ENCODE data around the gene DMC1. TPM values are rescaled to one million over a fixed set of nuclear protein-coding genes. Genes with fewer than 3 reads are reported as not detected.

The DMC1 gene
- total RNA-seq, 4 donors from 2014 or later: 0.18 TPM; not detected in 3

GRCh38 chr22:38614332-38615063, 44.5 kb upstream of the DMC1 start:
- in situ Hi-C loops (cut with MboI; ENCODE audit: low sequenced_read_pairs in 4 of 4): no loop called here
- H3K27ac ChIP-seq: peak overlapping the region in 3 of 4 donors; percentile 37 to 55 (median 45)
- intact Hi-C loops (cut with DNase I; ENCODE audit: low total_unique reads): no loop called here
- peaks cover 10 to 11% of the 10 kb centered on the region in 2 donors for H3K4me1 ChIP-seq
- no peak for DNase-seq
- H3K27me3 ChIP-seq: no peaks in the 10 kb centered on the region
- no peak overlapping the region for H3K4me3 ChIP-seq
- ATAC-seq: peak; percentile 64 to 65
- H3K36me3 ChIP-seq: no peaks in the 10 kb centered on the region
- no peak for TF ChIP-seq CTCF (IDR thresholded peaks at IDR 0.05 in 4 of 5, conservative IDR thresholded peaks at IDR 0.05 in 1 of 5)
- TF ChIP-seq POLR2A (IDR thresholded peaks at IDR 0.05): no peak
- no peaks in the 10 kb centered on the region for H3K9me3 ChIP-seq

GRCh38 chr22:38613588-38613987, 43.6 kb upstream of the DMC1 start:
- no peak overlapping the region for H3K4me3 ChIP-seq

GRCh38 chr22:38612217-38613006, 42.4 kb upstream of the DMC1 start:
- in situ Hi-C loops (cut with MboI; ENCODE audit: low sequenced_read_pairs in 4 of 4) (no loop called here), intact Hi-C loops (cut with DNase I; ENCODE audit: low total_unique reads) (no loop called here)
- peak in 1 of 2 donors; percentile 14 for DNase-seq

More at GRCh38 chr22:38613588-38613987, 43.6 kb upstream of the DMC1 start:
- intact Hi-C loops (cut with DNase I; ENCODE audit: low total_unique reads) (no loop called here), in situ Hi-C loops (cut with MboI; ENCODE audit: low sequenced_read_pairs in 4 of 4) (no loop called here)
- TF ChIP-seq POLR2A (IDR thresholded peaks at IDR 0.05) (no peak), CTCF (IDR thresholded peaks at IDR 0.05 in 4 of 5, conservative IDR thresholded peaks at IDR 0.05 in 1 of 5) (no peak)
- DNase-seq (no peak), ATAC-seq (no peak)
- H3K27me3 ChIP-seq: no peaks in the 10 kb centered on the region
- H3K36me3 ChIP-seq: no peaks in the 10 kb centered on the region
- H3K9me3 ChIP-seq: no peaks in the 10 kb centered on the region
- H3K27ac ChIP-seq: peak overlapping the region in 1 of 4 donors; percentile 41
- H3K4me1 ChIP-seq: peaks cover 10 to 11% of the 10 kb centered on the region in 2 donors

GRCh38 chr22:38611559-38611958, 41.6 kb upstream of the DMC1 start:
- no peak for DNase-seq

More at GRCh38 chr22:38612217-38613006, 42.4 kb upstream of the DMC1 start:
- Histone ChIP-seq H3K27ac (no peak overlapping the region), H3K9me3 (no peaks in the 10 kb centered on the region), H3K4me3 (no peak overlapping the region), H3K27me3 (no peaks in the 10 kb centered on the region), H3K36me3 (no peaks in the 10 kb centered on the region), H3K4me1 (peaks cover 10 to 11% of the 10 kb centered on the region in 2 donors)
- TF ChIP-seq CTCF (IDR thresholded peaks at IDR 0.05 in 4 of 5, conservative IDR thresholded peaks at IDR 0.05 in 1 of 5) (no peak), POLR2A (IDR thresholded peaks at IDR 0.05) (no peak)
- ATAC-seq: peak in 1 of 2 donors; percentile 53

More at GRCh38 chr22:38611559-38611958, 41.6 kb upstream of the DMC1 start:
- Histone ChIP-seq H3K27ac (no peak overlapping the region), H3K4me1 (peaks cover 13 to 17% of the 10 kb centered on the region in 2 donors), H3K36me3 (no peaks in the 10 kb centered on the region), H3K27me3 (no peaks in the 10 kb centered on the region), H3K4me3 (no peak overlapping the region), H3K9me3 (no peaks in the 10 kb centered on the region)
- ATAC-seq: no peak
- intact Hi-C loops (cut with DNase I; ENCODE audit: low total_unique reads): no loop called here
- no peak for TF ChIP-seq POLR2A (IDR thresholded peaks at IDR 0.05)
- no peak for TF ChIP-seq CTCF (IDR thresholded peaks at IDR 0.05 in 4 of 5, conservative IDR thresholded peaks at IDR 0.05 in 1 of 5)
- in situ Hi-C loops (cut with MboI; ENCODE audit: low sequenced_read_pairs in 4 of 4): no loop called here

Measured in gastrocnemius medialis (tissue), 4 donors.